HG03097 (cell line): ENCODE measurements around the gene ST6GALNAC6.
"Not testable (repeated sequence)": the region's sequence is repeated elsewhere in the genome, so short reads cannot be mapped to it uniquely, and the experiment has no call there.

Source experiments
- ATAC-seq: cut with Tn5 transposase; IDR thresholded peaks from one replicate; pipeline ENCODE4 v1.9.1; 2021; ENCODE audit not compliant: unreplicated experiment, low FRiP score

The ST6GALNAC6 gene

DNA sequence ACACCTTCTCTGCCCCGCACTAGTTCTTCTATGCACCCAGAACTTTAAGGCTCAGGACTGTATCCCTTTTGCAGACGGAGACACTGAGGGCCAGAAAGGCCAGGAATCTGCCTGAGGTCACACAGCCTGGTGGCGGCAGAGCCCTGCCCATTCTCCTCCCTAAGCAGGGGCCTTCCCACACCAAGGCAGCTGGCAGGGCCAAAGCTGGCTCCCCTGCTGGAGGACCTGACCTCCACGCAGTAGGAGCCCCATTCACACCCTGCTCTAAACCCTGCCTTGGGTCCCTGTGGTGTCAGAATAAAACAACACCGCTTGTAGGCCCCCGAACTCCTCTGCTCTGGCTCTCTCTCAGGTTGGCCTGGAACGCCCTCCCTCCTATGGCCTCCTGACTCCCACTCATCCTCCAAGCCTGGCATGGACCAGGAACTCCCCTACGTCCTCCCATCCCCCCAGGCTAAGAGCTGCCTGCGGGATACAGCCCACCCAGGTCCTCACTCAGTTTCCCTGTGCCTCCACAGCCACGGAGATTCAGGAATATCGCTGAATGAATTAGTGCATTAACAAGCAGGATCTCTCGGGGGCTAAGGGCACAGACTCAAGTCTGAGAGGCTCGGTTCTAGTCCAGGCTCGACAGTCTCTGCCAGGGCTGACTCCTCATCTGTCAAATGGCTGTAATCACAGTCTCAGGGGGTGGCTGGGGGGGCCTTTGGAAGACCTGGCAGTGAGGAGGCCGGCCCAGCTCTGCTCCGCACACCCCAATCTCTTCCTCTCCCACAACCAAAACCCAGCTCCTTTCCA is 2.8 kb downstream of the ST6GALNAC6 start:
- ATAC-seq = no peak

DNA sequence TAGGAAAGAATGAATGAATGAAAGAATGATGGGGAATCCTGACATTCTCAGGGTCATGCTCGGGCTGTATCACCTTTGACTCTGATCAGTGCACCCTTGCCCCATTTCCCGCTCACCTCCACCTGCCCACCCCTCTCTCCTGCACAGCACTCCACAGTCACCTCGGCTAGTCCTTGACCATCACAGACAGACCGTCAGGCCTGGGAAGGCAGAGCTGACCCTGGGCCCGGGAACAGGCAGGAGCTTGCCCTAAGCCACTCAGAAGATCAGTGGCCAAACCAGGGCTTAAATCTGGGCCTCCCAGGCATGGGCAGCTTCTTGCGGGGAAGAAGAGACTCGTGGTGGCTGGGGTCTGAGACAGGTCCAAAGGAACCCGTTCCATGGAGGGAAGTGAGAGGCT is 3.6 kb downstream of the ST6GALNAC6 start:
- no peak for ATAC-seq

GRCh38 chr9:127893392-127893791 is 6.0 kb downstream of the ST6GALNAC6 start:
- no peak for ATAC-seq

- ATAC-seq = no peak
These were observed 6.6 kb downstream of the ST6GALNAC6 start for GRCh38 chr9:127892831-127893230.

- ATAC-seq = no peak
These were observed 9.3 kb downstream of the ST6GALNAC6 start for GRCh38 chr9:127890053-127890452.

DNA sequence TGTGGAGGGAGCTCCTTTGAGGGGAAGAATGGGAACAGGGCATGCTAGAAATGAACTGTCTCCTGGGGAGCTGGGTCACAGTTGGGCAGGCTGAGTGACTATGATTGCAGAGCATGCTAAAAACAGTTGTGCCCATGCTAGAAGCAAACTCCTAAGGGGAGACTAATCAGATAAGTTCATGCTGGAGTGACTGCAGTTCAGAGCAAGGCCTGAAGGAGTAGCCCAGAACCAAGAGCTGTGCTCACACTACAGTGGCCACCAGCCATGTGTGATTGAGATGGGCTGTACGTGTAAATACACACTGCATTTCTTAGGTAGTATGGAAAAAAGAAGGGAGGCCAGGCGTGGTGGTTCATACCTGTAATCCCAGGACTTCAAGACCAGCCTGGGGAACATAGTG is 11.6 kb downstream of the ST6GALNAC6 start:
- no peak for ATAC-seq

DNA sequence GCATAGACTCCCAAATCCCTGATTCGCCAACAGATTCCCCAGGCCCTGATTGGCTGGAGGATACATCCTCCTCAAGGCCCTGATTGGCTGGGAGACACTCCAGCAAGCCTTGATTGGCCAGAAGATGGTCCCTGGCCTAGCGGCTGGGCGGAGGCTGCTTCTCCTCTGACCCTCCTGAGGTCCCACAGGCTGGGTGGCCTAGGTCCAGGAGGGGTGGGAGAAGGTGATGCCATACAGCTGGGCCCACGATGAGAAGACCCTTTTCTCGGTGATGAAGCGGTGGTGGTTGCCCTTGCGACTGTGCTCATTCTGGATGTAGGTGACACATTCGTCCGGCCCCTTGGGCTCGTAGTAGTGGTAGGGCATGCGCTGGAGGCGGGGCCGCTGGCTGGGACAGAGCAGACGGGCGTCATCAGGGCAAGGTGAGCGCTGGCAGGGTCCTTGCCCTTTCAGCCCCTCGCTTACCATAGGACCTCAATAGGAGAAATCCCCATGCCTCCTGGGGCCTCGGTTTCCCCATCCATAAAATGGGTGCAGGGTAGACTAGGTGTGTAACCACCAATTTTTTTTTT is 12.9 kb downstream of the ST6GALNAC6 start:
- no peak for ATAC-seq

DNA sequence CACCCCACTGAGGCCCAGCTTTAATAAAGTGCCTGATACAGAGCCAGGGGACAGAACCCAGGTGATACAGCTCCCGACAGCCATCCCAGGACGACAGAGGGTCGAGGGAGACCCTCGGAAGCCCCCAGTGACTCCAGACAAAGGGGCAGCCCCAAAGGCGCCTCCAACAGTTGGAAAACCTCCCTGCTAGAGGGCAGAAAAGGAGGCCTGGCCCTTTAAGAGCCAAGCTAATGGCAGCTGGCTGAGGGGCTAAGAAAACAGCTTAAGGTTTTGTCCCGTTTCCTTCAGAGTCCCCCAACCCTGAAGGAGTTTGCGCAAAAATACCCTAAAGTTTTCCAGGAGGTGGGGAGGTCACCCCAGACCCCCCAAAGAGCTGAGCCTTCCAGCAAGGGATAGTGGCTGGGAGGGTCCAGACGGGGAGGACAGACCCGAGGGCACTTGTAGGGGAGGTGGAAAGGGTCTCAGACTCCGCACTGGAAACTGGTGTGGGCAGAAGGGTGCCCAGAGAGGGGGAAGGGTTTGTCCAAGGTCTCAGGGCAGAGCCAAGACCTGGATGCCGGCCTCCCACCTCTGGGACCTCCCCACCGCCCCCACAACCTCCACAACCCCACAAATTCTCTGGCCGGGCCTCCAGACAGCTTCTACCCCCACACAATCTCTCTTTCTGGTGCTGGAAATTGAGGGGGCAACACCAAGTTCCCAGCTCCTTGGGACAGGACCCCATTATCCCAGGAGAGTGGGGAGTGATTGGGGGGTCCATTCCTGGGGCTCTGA is 13.7 kb downstream of the ST6GALNAC6 start:
- no peak for ATAC-seq

GRCh38 chr9:127884976-127885490 is 14.4 kb downstream of the ST6GALNAC6 start:
- ATAC-seq = no peak

GRCh38 chr9:127884427-127884911 is 14.9 kb downstream of the ST6GALNAC6 start:
- no peak for ATAC-seq

- no peak for ATAC-seq
These were observed 15.4 kb downstream of the ST6GALNAC6 start for GRCh38 chr9:127883959-127884358.

- not testable (repeated sequence) for ATAC-seq
These were observed 17.7 kb downstream of the ST6GALNAC6 start for GRCh38 chr9:127881715-127882114.

GRCh38 chr9:127880143-127880542 is 19.3 kb downstream of the ST6GALNAC6 start:
- no peak for ATAC-seq

GRCh38 chr9:127878652-127879390 is 20.6 kb downstream of the ST6GALNAC6 start:
- ATAC-seq = no peak

- no peak for ATAC-seq
These were observed 21.3 kb downstream of the ST6GALNAC6 start for GRCh38 chr9:127878001-127878651.

DNA sequence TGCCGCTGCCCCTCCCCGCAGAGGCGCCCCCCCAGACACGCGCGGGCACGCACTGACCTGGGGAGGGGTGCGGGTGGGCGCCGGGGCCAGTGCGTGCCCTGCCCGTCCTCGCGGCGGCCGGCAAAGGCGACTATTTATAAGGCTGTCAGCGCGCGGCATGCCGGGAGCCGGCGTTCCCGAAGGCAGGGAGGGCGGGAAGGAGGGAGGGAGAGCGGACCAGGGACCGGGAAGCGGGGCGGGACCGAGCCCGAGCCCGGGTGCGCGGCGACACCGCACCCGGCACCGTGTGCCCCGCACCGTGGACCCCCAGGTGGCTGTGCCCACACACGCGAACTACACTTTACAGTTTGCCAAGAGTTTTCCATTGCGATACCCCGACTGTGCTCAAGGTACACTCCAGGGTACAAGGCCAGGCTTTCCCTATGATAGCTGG is 21.8 kb downstream of the ST6GALNAC6 start, which contains the start of gene AK1:
Gene AK1 (minus strand): TSS at position 110 of the 433 bp plus-strand sequence. CDS start 3,058 bp downstream, outside the sequence.
- ATAC-seq = no peak

DNA sequence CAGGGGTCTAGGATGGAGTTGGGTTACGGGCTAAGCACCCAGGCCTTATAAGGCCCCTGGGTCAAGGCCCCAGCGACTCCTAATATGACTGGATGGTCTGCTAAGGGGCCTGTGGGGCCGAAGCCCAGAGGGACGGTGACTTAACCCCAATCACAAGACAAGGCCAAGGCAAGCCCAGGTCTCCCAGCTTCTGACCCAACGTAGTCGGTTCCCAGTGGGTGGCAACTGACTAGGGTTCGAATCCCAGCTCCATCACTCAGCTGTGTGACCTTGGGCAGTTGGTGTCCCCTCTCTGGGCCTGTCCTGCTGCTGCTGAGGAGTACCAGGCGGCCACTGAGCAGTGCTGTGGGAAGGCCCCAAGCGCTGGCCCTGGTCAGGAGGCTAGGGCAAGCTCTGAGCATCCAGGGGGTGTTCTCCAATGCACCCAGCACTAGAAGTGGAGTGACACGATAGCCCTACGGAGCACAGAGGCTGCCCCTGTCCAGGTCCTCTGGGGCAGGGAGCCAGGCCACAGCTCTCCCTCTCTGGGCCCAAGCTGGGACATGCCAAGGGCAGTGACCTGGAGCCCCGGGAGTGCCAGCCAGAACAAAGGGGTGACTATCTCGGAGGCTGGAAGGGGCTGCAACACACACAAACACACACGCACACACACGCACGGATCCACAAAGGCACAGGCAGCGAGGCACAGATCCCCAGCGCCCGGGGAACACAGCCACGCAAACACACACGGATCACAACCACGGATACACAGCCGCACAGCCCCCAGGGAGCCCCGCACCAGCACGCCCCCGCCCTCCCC is 22.4 kb downstream of the ST6GALNAC6 start:
- no peak for ATAC-seq

GRCh38 chr9:127876026-127876763 is 23.2 kb downstream of the ST6GALNAC6 start:
- no peak for ATAC-seq
